ENCODE data around the gene EDN2.

The EDN2 gene

GRCh38 chr1:41482001-41482765 lies 2.3 kb downstream of the EDN2 start (continued):
- no peak for TF ChIP-seq GFI1B (tag by site-specific recombination; IDR thresholded peaks at IDR 0.05)
- no peak for TF ChIP-seq KLF10 (tag by site-specific recombination; IDR thresholded peaks at IDR 0.05)
- TF ChIP-seq GLIS1 (tag by site-specific recombination; IDR thresholded peaks at IDR 0.05): no peak
- no peak for TF ChIP-seq ZNF148 (tag by site-specific recombination; IDR thresholded peaks at IDR 0.05; ENCODE audit: borderline replicate concordance)
- TF ChIP-seq ZNF596 (tag by site-specific recombination; IDR thresholded peaks at IDR 0.05): peak; percentile 34; the same call in 1 of the 2 replicates
- no peak for TF ChIP-seq ZNF571 (tag by site-specific recombination; IDR thresholded peaks at IDR 0.05)
- no peak for TF ChIP-seq ZBTB21 (tag by site-specific recombination; IDR thresholded peaks at IDR 0.05)
- TF ChIP-seq ZNF785 (tag by site-specific recombination; IDR thresholded peaks at IDR 0.05): no peak

- TF ChIP-seq ZBTB17 (tag by site-specific recombination; IDR thresholded peaks at IDR 0.05) (no peak), ZNF18 (tag by site-specific recombination; IDR thresholded peaks at IDR 0.05) (no peak), ZNF214 (tag by site-specific recombination; IDR thresholded peaks at IDR 0.05; ENCODE audit: borderline replicate concordance) (no peak), YY1 (tag by site-specific recombination; IDR thresholded peaks at IDR 0.05) (no peak), ZNF266 (tag by site-specific recombination; IDR thresholded peaks at IDR 0.05; ENCODE audit: low read depth) (no peak), GLI4 (tag by site-specific recombination; IDR thresholded peaks at IDR 0.05) (no peak), ZNF37A (tag by site-specific recombination; IDR thresholded peaks at IDR 0.05) (no peak), ZNF221 (tag by site-specific recombination; IDR thresholded peaks at IDR 0.05; ENCODE audit: borderline replicate concordance) (no peak), ZNF211 (tag by site-specific recombination; IDR thresholded peaks at IDR 0.05; ENCODE audit: low read depth) (no peak), ZNF404 (tag by site-specific recombination; IDR thresholded peaks at IDR 0.05) (no peak), ZBTB8A (tag by site-specific recombination; IDR thresholded peaks at IDR 0.05) (no peak), ZNF707 (tag by site-specific recombination; IDR thresholded peaks at IDR 0.05) (no peak), REPIN1 (tag by site-specific recombination; IDR thresholded peaks at IDR 0.05; ENCODE audit: low read depth) (no peak), ZNF791 (tag by site-specific recombination; IDR thresholded peaks at IDR 0.05) (no peak), ZNF658 (tag by site-specific recombination; IDR thresholded peaks at IDR 0.05) (no peak)
- Histone ChIP-seq H3K36me3 (ENCODE audit: control insufficient read depth in 2 of 2, insufficient read depth in 1 of 2, low read length in 2 of 2) (no peaks in the 10 kb centered on the region), H3K4me3 (ENCODE audit: low read depth, low read length) (no peak overlapping the region), H3K27ac (ENCODE audit: extremely low read depth, low read depth, low read length) (no peak overlapping the region), H3K9me3 (ENCODE audit: control insufficient read depth, insufficient read depth, low read depth, low read length) (no peaks in the 10 kb centered on the region), H3K4me1 (ENCODE audit: control insufficient read depth, insufficient read depth, low read length) (0 out of 2 replicates have a peak, but pooled peaks cover 4% of the 10 kb centered on the region)
- ChIA-PET CTCF (interaction anchor here (0.6 to 3.7 kb wide), 5 partner anchors 9 to 97 kb away, joined by 3 to 34 read pairs (median 4); no protein-coding TSS in a partner anchor), POLR2A (no interaction called here)
These were observed 3.2 kb downstream of the EDN2 start for GRCh38 chr1:41481109-41481775.

All from HEK293 (cell line).